Endometrium (tissue), 2 donors: Measurements from ENCODE around the gene PIK3R2.
"Not testable (repeated sequence)": the region's sequence is repeated elsewhere in the genome, so short reads cannot be mapped to it uniquely, and the experiment has no call there.

Source experiments
- FAIRE-seq: peaks from 2 replicates; lab custom pipeline; 2012; peaks lifted over from hg19 to GRCh38; lab: Jason Lieb, UNC
- donor health status: control.
- donor health status: control.

Gene PIK3R2

DNA sequence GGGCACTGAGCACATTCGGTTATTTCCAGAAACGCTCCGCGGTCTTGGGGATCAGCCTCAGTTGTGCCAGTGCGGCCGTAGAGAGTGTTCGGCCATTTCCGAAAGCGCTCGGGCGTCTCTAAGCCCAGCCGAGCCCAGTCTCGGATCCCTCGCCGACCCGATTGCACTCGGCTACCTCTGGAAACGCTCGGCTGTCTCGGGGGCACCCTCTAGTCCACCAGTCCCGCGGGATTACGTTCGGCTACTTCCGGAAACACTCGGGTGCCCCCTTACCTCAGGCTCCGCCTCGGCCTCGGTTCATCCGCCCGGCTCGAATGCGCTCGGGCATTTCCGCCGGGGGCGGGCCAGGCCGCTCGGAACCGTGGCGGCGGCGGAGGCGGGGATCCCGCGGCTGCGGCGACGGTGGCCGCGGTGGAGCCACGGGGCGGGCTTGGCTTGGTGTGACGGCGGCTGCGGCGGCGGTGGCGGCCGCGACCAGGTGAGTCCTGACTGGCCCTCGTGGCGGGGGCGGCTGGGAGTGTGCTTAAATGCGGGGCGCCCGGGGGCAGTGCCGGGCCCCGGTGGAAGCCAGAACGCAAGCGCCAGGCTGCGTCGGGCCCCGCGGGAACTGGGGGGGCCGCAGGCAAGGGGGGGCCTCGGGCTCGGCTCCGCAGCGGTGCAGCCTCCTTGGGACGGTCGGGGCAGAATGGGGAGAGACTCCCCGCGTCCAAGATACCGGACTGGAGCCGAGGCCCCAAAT is at the start of gene PIK3R2:
Gene PIK3R2 (plus strand): TSS at position 347 of the 739 bp plus-strand sequence. CDS start 2,717 bp downstream, outside the sequence.
- peak; percentile 97 for FAIRE-seq

- FAIRE-seq = no peak
Measured at GRCh38 chr19:18104793-18105131, 48.2 kb upstream of the PIK3R2 start.

DNA sequence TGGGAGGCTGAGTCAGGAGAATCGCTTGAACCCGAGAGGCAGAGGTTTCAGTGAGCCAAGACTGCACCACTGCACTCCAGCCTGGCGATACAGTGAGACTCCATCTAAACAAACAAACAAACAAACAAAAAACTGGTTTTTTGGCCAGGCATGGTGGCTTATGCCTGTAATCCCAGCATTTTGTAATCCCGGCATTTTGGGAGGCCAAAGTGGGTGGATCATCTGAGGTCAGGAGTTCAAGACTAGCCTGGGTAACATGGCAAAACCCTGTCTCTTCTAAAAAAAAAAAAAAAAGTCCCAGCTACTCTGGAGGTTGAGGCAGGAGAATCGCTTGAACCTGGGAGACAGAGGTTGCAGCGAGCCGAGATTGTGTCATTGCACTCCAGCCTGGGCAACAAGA is 47.7 kb upstream of the PIK3R2 start:
- FAIRE-seq = not testable (repeated sequence)

- no peak for FAIRE-seq
Measured at GRCh38 chr19:18107235-18107634, 45.7 kb upstream of the PIK3R2 start.

DNA sequence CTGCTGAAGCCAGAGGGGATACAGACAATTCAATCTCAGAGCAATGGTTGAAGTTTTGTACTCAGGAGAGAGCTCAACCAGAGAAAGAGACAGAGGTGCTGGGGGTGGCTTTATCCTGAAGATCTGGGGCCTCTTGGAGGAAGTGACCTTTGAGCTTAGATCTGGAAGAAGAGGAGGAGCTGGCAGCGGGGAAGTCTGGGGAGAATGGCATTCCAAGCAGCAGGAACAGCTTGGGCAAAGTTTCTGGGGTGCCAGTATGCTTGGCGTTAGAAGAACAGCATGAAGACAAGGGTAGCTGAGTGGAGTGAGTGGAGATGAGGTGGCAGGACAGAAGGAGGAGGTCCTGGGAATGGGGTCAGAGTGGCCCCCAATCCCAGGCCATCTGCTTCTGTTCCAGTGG is 44.1 kb upstream of the PIK3R2 start:
- FAIRE-seq = no peak

GRCh38 chr19:18109341-18109732 is 43.6 kb upstream of the PIK3R2 start:
- no peak for FAIRE-seq

DNA sequence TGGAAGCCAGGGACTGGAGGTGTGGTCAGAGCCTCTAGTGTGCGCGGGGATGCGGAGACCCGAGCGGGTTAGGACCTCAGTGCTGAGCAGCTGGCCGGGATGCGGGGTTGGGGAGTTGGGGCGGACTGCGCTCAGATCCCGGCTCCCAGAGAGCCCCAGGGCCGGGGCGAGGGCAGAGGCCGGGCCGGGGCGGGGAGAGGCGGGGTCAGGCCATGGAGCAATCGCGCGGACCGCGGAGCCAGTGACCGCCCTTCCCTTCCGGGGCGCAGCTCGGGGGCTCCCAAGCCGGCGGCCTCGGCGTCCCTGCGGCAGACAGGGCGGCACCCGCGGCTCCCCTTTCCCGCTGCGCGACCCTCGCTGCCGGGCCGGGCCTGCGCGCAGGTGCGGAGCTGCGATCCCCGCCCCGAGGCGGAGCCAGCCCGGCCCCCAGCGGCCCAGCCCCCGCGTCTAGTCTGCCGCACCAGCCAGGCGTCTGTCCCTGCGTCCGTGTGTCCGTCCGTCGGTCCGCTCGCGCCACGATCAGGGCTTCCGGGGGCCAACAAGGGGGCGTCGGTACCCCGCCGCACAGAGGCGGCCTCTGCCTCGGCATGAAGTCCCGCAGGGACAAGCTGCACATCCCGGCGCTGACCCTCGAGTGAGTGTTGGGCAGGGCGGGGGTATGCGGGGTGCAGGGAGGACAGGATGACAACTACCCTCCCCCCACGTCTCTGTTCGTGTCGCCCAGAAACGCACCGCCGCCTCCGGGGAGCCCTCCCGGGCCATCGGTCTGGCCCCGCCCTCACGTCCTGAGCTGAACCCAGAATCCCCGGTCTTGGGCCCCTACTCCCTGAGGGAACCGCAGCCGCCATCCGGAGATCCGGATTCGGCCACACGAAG is 43.0 kb upstream of the PIK3R2 start:
- FAIRE-seq = no peak

DNA sequence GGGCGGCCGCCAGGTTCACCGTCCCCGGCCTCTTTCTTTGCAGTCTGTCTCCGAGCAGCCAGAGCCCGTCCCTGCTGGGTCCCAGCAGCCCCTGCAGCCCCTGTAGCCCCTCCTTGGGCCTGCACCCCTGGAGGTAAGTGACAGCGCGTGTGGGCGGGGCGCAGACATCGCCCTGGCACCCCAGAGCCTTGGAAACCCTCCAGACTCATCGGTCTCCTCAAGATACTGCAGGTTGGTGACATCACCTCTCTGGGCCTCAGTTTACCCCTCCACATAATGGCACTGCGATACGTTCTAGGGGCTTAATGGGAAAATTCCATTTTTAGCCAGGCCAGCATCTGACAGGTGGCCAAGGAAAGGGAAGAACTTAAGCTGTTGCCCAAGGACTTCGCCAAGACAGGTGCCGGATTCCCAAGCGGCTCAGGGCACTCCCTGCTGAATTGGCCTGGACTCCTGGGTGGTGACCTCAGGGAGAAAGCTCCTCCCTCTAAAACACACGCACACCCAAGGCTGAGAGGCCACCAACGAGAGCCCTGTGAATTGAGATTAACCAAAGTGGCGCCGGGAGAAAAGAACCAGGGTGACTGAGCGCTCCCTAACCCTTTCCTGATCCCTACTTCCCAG is 42.2 kb upstream of the PIK3R2 start:
- no peak for FAIRE-seq

- no peak for FAIRE-seq
Measured at GRCh38 chr19:18112989-18113478, 39.9 kb upstream of the PIK3R2 start.

- no peak for FAIRE-seq
Measured at GRCh38 chr19:18113827-18114226, 39.1 kb upstream of the PIK3R2 start.

DNA sequence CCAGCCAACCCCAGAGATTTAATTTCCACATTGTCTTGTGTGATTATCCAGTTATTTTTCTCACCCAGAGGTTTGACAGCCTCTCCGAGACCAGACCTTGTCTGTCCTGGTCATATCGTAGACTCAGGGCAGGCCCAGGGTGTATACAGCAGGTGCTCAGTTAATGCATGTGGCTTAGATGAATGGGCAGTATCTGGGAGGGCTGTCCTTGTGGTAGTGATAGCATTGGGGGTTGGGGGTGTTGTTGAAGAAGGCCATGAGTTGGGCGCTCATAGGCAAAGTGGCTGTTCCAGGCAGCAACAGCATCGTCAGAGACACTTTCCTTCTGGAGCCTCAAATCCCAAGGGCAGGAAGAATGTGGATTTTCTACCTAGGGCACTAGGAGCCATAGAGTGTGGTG is 38.5 kb upstream of the PIK3R2 start:
- no peak for FAIRE-seq

DNA sequence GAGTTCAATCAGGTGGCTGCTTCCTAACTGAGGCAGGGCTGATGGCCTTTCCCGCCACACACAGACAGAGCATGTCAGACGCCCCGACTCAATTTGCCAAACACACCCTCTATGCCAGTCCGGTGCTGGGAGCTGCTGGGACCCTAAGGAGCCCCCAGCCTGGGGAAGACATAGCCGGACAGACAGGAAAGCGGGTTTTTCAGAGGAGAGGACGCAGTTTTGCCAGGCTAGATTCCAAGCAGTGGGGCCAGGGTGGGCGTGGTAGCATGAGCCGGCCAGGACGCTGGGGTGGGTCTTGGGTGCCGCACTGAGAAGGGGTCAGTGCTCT is 35.6 kb upstream of the PIK3R2 start:
- no peak for FAIRE-seq

DNA sequence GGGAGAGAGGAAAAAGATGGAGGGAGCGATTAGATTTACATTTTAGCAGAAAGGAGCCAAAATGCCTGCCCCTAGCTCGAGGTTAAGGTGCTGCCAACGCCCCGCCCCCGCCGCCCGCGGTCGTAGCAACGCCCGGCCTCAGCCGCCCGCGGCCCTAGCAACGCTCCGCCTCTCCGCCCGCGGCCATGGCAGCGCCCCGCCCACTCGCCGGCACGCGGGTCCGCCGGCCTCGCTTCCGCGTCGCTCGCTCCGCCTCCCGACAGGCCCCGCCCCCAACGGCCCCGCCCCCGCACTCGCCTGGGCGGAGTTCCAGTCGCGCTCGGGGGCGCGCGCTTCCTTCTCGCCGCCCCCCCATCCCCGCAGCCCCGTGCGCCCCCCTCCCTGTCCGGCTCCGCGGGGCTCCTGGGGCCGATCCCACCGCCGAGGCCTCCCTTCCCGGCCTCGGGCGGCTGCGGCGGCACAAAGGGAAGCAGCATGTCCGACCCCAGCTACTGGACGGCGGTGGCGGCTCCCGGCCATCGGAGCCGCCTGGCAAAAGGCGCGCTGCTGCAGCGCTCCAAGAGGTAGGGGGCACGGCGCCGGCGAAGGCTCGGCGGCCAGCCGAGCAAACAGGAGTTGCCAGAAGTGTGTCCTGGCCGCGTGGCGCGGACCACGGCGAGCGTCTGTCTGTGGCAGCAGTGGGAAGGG is 35.1 kb upstream of the PIK3R2 start:
- no peak for FAIRE-seq

DNA sequence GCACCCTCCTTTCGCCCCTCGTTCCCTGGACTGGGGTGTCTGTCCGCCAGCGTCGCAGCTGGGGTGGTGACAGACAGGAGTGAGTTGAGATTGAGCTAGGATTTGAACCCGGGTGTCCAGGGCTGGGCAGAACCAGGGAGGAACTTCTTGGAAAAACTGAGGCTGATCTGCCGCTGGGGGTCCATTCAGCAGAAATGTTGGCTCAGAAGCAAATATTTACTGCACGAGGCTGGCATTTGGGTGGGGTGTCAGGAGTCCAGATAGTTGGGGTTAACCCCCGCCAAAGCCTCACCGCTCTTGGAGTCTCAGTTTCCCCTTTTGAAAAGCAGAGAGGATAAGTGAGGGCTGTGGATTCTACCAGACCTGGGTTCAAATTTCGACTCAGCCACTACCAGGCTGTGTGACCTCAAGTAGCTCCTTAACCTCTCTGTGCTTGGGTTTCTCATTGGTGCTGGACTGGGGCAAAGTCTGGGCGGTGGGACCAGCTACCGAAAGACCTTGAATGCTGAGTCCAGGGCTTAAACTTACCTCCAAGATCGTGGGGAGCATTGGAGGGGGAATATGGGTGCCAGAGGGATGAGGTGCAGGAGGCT is 34.4 kb upstream of the PIK3R2 start:
- FAIRE-seq = no peak

DNA sequence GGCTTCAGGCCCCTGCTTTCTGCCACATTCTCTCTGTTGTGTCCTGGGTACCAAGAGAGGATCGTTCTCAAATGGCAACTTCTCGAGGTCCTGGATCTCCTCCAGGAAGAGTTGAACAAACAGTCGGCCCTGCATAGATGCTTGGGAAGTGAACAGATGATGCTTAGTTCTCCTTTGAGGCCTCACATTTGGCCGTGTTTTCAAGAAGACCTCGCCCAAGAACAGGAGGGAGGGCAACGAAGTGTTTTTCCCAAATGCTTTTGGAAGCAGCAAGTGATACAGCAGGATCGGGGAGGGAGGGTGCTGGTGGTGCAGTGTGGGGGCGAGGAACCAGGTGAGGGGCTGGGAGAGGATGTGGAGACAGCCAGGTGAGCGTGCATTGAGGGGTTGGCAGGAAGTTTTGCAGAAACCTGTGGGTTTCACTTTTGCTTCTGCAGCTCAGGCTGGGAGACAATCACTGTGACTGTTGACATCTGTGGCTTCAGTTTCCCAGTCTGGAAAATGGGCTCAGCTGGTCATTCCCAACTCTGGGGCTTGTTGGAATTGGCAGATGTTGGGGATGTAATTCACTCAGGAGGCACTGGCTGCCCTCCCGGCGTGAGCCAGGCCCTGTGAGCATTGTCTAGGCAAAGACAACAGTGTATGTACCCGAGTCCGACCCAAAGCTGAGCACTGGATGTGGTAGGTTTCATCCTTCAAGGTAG is 33.8 kb upstream of the PIK3R2 start:
- FAIRE-seq = no peak

GRCh38 chr19:18119717-18120105 is 33.3 kb upstream of the PIK3R2 start:
- FAIRE-seq = no peak

DNA sequence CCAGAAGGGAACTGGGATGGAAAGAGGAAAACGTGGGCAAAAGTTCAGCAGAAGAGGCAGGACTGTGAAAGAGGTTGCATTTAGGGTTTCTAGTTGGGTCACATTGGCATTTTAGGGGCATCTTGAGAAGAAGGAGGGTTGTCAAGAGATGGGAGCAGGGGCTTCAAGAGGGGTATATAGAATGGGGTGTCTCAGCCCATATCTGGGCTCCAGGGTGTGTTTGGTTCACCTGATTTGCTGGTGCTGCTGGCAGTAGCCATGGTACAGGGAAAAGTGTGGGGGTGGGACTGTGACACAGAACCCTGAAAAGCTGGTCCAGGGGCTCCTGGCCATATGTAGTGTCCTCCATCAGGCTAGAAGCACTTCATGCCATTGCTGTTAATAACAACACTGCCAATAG is 32.8 kb upstream of the PIK3R2 start:
- FAIRE-seq = no peak

- no peak for FAIRE-seq
Measured at GRCh38 chr19:18121166-18121565, 31.8 kb upstream of the PIK3R2 start.

DNA sequence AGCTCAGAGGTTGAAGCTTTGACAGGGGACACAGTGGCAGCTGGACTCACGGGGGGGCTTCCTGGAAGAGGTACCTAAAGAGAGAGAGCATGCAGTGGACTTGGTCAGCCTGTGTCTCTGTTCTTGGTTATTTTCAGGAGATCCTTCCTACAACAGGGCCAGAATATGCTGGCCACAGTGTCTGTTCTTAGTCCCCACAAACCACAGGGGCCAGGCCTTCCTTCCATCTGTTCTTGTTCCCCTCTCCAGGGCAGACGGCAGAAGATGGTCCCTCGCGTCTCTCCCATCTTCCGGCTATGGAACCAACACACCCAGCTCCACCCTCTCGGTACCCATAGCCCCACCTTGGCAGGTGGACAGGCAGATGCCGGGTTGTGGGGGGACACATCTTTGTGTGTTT is 30.5 kb upstream of the PIK3R2 start:
- no peak for FAIRE-seq

DNA sequence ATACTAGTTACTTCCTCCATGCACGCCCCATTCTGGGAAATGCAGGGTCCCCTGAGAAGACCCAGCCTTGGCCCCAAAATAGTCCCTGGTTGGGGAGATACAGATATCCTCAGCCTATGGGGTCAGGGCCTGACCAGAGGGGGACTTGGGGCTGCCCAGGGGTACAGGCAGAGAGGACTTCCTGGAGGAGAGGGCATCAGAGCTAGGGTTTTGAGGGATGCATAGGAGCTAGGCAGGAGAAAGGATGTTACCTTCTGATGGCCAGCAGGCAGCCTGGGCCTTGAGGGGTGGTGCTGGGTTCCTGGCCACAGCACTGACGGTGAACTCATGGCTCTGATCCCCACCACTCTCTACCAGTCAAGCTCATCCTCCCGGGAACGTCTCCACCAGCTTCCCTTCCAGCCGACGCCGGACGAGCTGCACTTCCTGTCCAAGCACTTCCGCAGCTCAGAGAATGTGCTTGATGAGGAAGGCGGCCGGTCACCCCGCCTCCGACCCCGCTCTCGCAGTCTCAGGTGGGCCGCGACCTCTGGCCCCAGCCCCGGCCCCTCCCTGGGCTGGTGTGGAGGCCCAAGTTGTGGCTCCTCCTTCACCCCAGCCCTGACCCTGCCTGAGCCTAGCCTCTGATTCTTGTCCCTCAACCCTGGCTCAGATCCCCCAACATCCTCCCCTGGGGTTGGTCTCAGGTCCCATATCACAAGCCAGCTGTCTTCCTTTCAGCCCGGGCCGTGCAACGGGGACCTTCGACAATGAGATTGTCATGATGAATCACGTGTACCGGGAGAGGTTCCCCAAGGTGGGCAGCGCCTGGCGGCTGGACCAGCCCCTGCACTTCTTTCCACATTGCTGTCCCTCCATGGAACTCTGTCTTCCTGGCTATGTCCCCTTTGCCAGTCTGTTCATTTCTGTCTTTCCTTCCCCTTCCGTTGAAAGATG is 29.8 kb upstream of the PIK3R2 start:
- no peak for FAIRE-seq
